Dedifferentiated amniotic fluid mesenchymal stem cell (primary cell): ENCODE results near the gene RGS12.

ENCODE experiments used
- DNase-seq: peaks from one replicate; pipeline ENCODE4 v3.0.0-alpha.2; 2016; ENCODE audit errors: extremely low spot score

RGS12 gene

GRCh38 chr4:3311095-3311372 lies 18.2 kb downstream of the RGS12 start:
- no peak for DNase-seq

- DNase-seq, result no peak
Observed at GRCh38 chr4:3311489-3312171, 18.8 kb downstream of the RGS12 start.

- DNase-seq, result no peak
Observed at GRCh38 chr4:3312362-3312761, 19.5 kb downstream of the RGS12 start.

- DNase-seq, result no peak
Observed at GRCh38 chr4:3313139-3313538, 20.3 kb downstream of the RGS12 start.

GRCh38 chr4:3313556-3314228 lies 20.9 kb downstream of the RGS12 start:
- no peak for DNase-seq

GRCh38 chr4:3314706-3315260 lies 22.0 kb downstream of the RGS12 start:
- DNase-seq, result no peak

GRCh38 chr4:3315566-3315965 lies 22.7 kb downstream of the RGS12 start:
- no peak for DNase-seq

GRCh38 chr4:3316146-3316545 lies 23.3 kb downstream of the RGS12 start:
- no peak for DNase-seq

- no peak for DNase-seq
Observed at GRCh38 chr4:3317011-3317655, 24.3 kb downstream of the RGS12 start.

- DNase-seq, result no peak
Observed at GRCh38 chr4:3317656-3318211, 24.9 kb downstream of the RGS12 start.

GRCh38 chr4:3318561-3319021 lies 25.8 kb downstream of the RGS12 start:
- DNase-seq, result no peak

GRCh38 chr4:3320361-3321023 lies 27.7 kb downstream of the RGS12 start:
- no peak for DNase-seq

GRCh38 chr4:3321295-3321889 lies 28.6 kb downstream of the RGS12 start:
- DNase-seq, result no peak

GRCh38 chr4:3322059-3322550 lies 29.3 kb downstream of the RGS12 start:
- no peak for DNase-seq

GRCh38 chr4:3323071-3323481 lies 30.3 kb downstream of the RGS12 start:
- DNase-seq, result no peak

GRCh38 chr4:3324093-3324815 lies 31.4 kb downstream of the RGS12 start:
- DNase-seq, result no peak

- no peak for DNase-seq
Observed at GRCh38 chr4:3328814-3329663, 36.2 kb downstream of the RGS12 start.

GRCh38 chr4:3329887-3330286 lies 37.1 kb downstream of the RGS12 start:
- DNase-seq, result no peak

GRCh38 chr4:3330707-3331106 lies 37.9 kb downstream of the RGS12 start:
- no peak for DNase-seq
